ENCODE measurements around the gene MPV17L2. TPM values are rescaled to one million over a fixed set of nuclear protein-coding genes. Genes with fewer than 3 reads are reported as not detected.

The MPV17L2 gene
- total and polyA plus RNA-seq, 10 of the 15 experiments (the other 5 are each of a cell fraction or from before 2014, with no cell fraction given), result 5.1 to 57.2 (median 22.9) TPM

DNA sequence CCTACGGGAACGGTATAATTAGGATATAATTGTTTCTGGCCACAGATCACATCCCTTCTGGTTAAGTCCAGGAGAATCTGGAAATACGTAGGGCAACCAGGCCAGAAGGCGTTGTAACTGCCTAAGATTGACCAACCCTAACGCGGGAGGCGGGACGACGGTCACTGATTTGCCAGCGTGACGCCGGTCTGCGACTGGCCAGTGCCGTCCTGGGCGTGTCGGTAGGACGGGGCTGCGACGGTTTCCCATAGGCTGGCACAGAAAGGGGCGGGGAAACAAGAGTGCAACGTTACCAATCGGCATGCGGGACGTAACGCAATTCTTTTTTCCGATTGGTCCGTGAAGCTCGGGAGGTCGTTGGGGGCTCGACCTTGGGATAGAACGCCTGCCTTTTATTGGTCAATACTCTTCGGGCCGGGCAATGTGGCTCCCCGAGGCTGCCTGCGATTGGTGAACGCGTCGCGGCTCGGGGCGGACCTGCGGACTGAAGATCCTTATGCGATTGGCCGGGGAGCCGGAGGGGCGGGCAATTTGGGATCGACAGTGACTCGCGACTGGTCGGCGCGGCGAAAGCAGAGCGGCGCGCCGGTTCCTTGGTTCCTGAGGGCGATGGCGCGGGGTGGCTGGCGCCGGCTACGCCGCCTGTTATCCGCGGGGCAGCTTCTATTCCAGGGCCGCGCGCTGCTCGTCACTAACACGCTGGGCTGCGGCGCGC, at the start of gene MPV17L2 (continued):
- TF ChIP-seq, protein P1, sequence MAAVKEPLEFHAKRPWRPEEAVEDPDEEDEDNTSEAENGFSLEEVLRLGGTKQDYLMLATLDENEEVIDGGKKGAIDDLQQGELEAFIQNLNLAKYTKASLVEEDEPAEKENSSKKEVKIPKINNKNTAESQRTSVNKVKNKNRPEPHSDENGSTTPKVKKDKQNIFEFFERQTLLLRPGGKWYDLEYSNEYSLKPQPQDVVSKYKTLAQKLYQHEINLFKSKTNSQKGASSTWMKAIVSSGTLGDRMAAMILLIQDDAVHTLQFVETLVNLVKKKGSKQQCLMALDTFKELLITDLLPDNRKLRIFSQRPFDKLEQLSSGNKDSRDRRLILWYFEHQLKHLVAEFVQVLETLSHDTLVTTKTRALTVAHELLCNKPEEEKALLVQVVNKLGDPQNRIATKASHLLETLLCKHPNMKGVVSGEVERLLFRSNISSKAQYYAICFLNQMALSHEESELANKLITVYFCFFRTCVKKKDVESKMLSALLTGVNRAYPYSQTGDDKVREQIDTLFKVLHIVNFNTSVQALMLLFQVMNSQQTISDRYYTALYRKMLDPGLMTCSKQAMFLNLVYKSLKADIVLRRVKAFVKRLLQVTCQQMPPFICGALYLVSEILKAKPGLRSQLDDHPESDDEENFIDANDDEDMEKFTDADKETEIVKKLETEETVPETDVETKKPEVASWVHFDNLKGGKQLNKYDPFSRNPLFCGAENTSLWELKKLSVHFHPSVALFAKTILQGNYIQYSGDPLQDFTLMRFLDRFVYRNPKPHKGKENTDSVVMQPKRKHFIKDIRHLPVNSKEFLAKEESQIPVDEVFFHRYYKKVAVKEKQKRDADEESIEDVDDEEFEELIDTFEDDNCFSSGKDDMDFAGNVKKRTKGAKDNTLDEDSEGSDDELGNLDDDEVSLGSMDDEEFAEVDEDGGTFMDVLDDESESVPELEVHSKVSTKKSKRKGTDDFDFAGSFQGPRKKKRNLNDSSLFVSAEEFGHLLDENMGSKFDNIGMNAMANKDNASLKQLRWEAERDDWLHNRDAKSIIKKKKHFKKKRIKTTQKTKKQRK (IDR thresholded peaks at IDR 0.05; ENCODE audit: low read depth, low read length), result peak; percentile 96
- TF ChIP-seq, protein P2, sequence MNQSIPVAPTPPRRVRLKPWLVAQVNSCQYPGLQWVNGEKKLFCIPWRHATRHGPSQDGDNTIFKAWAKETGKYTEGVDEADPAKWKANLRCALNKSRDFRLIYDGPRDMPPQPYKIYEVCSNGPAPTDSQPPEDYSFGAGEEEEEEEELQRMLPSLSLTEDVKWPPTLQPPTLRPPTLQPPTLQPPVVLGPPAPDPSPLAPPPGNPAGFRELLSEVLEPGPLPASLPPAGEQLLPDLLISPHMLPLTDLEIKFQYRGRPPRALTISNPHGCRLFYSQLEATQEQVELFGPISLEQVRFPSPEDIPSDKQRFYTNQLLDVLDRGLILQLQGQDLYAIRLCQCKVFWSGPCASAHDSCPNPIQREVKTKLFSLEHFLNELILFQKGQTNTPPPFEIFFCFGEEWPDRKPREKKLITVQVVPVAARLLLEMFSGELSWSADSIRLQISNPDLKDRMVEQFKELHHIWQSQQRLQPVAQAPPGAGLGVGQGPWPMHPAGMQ (IDR thresholded peaks at IDR 0.05; ENCODE audit: borderline replicate concordance), result no peak
- TF ChIP-seq PBX3 (IDR thresholded peaks at IDR 0.05; ENCODE audit: insufficient replicate concordance, low read depth, low read length) (peak; percentile 68), ZNF592 (IDR thresholded peaks at IDR 0.05) (no peak), YBX1 (IDR thresholded peaks at IDR 0.05) (no peak), FOXK2 (IDR thresholded peaks at IDR 0.05) (peak; percentile 36; the same call in 1 of the 2 replicates), HSF1 (IDR thresholded peaks at IDR 0.05; ENCODE audit: low read depth, low read length) (peak; percentile 71; the same call in 1 of the 2 replicates), SREBF2 (IDR thresholded peaks at IDR 0.05; ENCODE audit: low read length) (no peak; the same call in 1 of the 2 replicates), HDGF (IDR thresholded peaks at IDR 0.05) (peak; percentile 87), TARDBP (IDR thresholded peaks at IDR 0.05; ENCODE audit: borderline replicate concordance) (peak; percentile 53), SIN3A (IDR thresholded peaks at IDR 0.05; ENCODE audit: low read depth, low read length) (peak; percentile 40; the same call in 1 of the 2 replicates), NFXL1 (IDR thresholded peaks at IDR 0.05; ENCODE audit: borderline replicate concordance) (no peak), PAX8 (IDR thresholded peaks at IDR 0.05) (no peak), JUND (IDR thresholded peaks at IDR 0.05; ENCODE audit: low read depth, low read length) (no peak), ESRRA (IDR thresholded peaks at IDR 0.05; ENCODE audit: low read length) (peak; percentile 65; the same call in 1 of the 2 replicates), FOS (IDR thresholded peaks at IDR 0.05; ENCODE audit: borderline replicate concordance, extremely low read depth, insufficient read length) (peak; percentile 86)
- TF ChIP-seq, protein P3, sequence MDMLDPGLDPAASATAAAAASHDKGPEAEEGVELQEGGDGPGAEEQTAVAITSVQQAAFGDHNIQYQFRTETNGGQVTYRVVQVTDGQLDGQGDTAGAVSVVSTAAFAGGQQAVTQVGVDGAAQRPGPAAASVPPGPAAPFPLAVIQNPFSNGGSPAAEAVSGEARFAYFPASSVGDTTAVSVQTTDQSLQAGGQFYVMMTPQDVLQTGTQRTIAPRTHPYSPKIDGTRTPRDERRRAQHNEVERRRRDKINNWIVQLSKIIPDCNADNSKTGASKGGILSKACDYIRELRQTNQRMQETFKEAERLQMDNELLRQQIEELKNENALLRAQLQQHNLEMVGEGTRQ (IDR thresholded peaks at IDR 0.05; ENCODE audit: borderline replicate concordance, low read depth, low read length), result no peak

All from GM12878 (cell line).